Measurements from ENCODE around the gene HTRA3. TPM values are rescaled to one million over a fixed set of nuclear protein-coding genes. Genes with fewer than 3 reads are reported as not detected.

HTRA3 gene
- total RNA-seq, 2 donors from 2014 or later: 3.2 to 4.6 TPM

- H3K9me3 ChIP-seq (ENCODE audit: control insufficient read depth, low read length): no peaks in the 10 kb centered on the region
- H3K27ac ChIP-seq (ENCODE audit: low read depth, low read length): no peak overlapping the region
- Mint-ChIP-seq H3K9me3 (no peaks in the 10 kb centered on the region), H3K36me3 (ENCODE audit: low read depth) (no peaks in the 10 kb centered on the region), H3K27ac (no peak overlapping the region), H3K4me3 (no peak overlapping the region), H3K4me1 (no peaks in the 10 kb centered on the region), H3K27me3 (ENCODE audit: insufficient read depth) (peaks cover 33% of the 10 kb centered on the region)
- WGBS, 2 experiments (ENCODE audit: insufficient coverage in 1 of 2, insufficient read length in 1 of 2): 88 to 93% methylated on average over 26 to 30 of the region's 30 CpGs
- H3K4me1 ChIP-seq (ENCODE audit: control insufficient read depth, insufficient read depth, low read length): no peaks in the 10 kb centered on the region
- no peaks in the 10 kb centered on the region for H3K36me3 ChIP-seq (ENCODE audit: control insufficient read depth, insufficient read depth, low read length)
- H3K27me3 ChIP-seq (ENCODE audit: control insufficient read depth, insufficient read depth, low read length, poor library complexity, severe bottlenecking): peaks cover 33% of the 10 kb centered on the region
- TF ChIP-seq CTCF (conservative IDR thresholded peaks at IDR 0.05): no peak
- no peak overlapping the region for H3K9ac ChIP-seq (ENCODE audit: extremely low read depth, low read length, poor library complexity, severe bottlenecking)
- no peak for DNase-seq
- H3K4me3 ChIP-seq (ENCODE audit: low read length): no peak overlapping the region
These were observed 3.2 kb downstream of the HTRA3 start for GRCh38 chr4:8272472-8273428.

- Histone ChIP-seq H3K4me1 (ENCODE audit: control insufficient read depth, insufficient read depth, low read length) (no peaks in the 10 kb centered on the region), H3K36me3 (ENCODE audit: control insufficient read depth, insufficient read depth, low read length) (no peaks in the 10 kb centered on the region), H3K9ac (ENCODE audit: extremely low read depth, low read length, poor library complexity, severe bottlenecking) (no peak overlapping the region), H3K27me3 (ENCODE audit: control insufficient read depth, insufficient read depth, low read length, poor library complexity, severe bottlenecking) (peaks cover 33% of the 10 kb centered on the region), H3K9me3 (ENCODE audit: control insufficient read depth, low read length) (no peaks in the 10 kb centered on the region), H3K27ac (ENCODE audit: low read depth, low read length) (no peak overlapping the region), H3K4me3 (ENCODE audit: low read length) (no peak overlapping the region)
- peaks cover 32% of the 10 kb centered on the region for H3K27me3 Mint-ChIP-seq (ENCODE audit: insufficient read depth)
- no peak for TF ChIP-seq CTCF (conservative IDR thresholded peaks at IDR 0.05)
- DNase-seq: no peak
- no peaks in the 10 kb centered on the region for H3K36me3 Mint-ChIP-seq (ENCODE audit: low read depth)
- WGBS, 2 experiments (ENCODE audit: insufficient coverage in 1 of 2, insufficient read length in 1 of 2): 87% methylated on average over 13 of the region's 13 CpGs; no CpG with 5 or more reads in 1 of the 2 experiments
- H3K9me3 Mint-ChIP-seq: no peaks in the 10 kb centered on the region
- no peaks in the 10 kb centered on the region for H3K4me1 Mint-ChIP-seq
- H3K4me3 Mint-ChIP-seq: no peak overlapping the region
- H3K27ac Mint-ChIP-seq: no peak overlapping the region
These were observed 3.9 kb downstream of the HTRA3 start for GRCh38 chr4:8273450-8273849.

- no peaks in the 10 kb centered on the region for H3K36me3 ChIP-seq (ENCODE audit: control insufficient read depth, insufficient read depth, low read length)
- no peaks in the 10 kb centered on the region for H3K9me3 ChIP-seq (ENCODE audit: control insufficient read depth, low read length)
- Mint-ChIP-seq H3K4me3 (no peak overlapping the region), H3K36me3 (ENCODE audit: low read depth) (no peaks in the 10 kb centered on the region), H3K9me3 (no peaks in the 10 kb centered on the region), H3K4me1 (no peaks in the 10 kb centered on the region), H3K27me3 (ENCODE audit: insufficient read depth) (peaks cover 25% of the 10 kb centered on the region), H3K27ac (no peak overlapping the region)
- 94 to 96% methylated on average over 21 of the region's 21 CpGs for WGBS, 2 experiments (ENCODE audit: insufficient coverage in 1 of 2, insufficient read length in 1 of 2)
- H3K4me3 ChIP-seq (ENCODE audit: low read length): no peak overlapping the region
- no peak overlapping the region for H3K27ac ChIP-seq (ENCODE audit: low read depth, low read length)
- no peak overlapping the region for H3K9ac ChIP-seq (ENCODE audit: extremely low read depth, low read length, poor library complexity, severe bottlenecking)
- no peaks in the 10 kb centered on the region for H3K4me1 ChIP-seq (ENCODE audit: control insufficient read depth, insufficient read depth, low read length)
- DNase-seq: no peak
- peaks cover 26% of the 10 kb centered on the region for H3K27me3 ChIP-seq (ENCODE audit: control insufficient read depth, insufficient read depth, low read length, poor library complexity, severe bottlenecking)
- no peak for TF ChIP-seq CTCF (conservative IDR thresholded peaks at IDR 0.05)
These were observed 4.6 kb downstream of the HTRA3 start for GRCh38 chr4:8274066-8274652.
